Stimulated activated CD8-positive, alpha-beta memory T cell treated with anti-CD3 and anti-CD28 coated beads, Interleukin-7, amount 100 ng/mL, for 1 hour (primary cell): ENCODE results near the gene SUPT7L.
"Not testable (repeated sequence)": the region's sequence is repeated elsewhere in the genome, so short reads cannot be mapped to it uniquely, and the experiment has no call there.

Source experiments
- DNase-seq, 2 donors: peaks; one replicate each; pipeline ENCODE4 v3.0.0-alpha.2; 2020; ENCODE audit warnings: low read depth in 2 of 2

SUPT7L gene

GRCh38 chr2:27638709-27639108 lies 24.7 kb downstream of the SUPT7L start:
- no peak for DNase-seq

DNA sequence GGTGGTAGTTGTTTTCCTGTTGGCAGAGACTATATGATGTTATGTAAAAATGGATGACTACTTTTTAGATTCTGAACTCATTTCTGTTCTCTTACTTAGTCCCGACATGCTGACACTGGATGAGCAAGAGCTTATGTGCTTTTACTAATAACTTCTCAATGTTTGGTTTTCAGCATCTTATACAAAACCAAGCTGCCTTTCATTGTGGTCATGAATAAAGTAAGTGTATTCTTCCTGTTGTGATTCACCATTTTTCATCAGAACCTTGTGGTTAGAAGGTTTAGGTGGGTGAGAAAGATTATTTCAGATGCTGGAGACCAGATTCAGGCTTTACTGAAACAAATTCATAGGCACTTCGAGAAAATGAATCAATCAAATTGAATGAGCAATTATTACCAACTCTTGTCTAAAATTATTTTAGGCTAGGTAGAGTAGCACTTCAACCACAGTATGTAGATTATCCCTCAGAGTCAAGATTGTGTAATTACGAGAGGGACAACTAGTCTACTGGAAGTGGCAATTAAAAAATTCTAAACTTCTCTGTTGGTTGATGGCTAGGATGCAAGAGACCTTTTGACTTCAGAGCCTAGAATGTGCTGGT lies 25.3 kb downstream of the SUPT7L start:
- no peak for DNase-seq

DNA sequence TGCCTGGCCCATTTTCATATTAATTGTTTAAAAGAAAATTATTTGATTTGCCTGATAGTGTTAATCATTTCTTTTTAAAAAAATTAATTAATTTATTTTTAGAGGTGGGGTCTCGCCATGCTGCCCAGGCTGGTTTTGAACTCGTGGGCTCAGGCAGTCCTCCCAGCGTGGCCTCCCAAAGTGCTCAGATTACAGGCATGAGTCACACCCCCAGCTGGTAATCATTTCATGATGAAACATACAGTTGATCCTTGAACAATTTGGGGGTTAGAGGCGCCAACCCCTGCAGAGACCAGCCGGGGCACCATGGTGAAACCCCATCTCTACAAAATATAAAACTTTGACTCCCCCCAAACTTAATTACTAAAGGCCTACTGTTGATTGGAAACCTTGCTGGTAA lies 26.6 kb downstream of the SUPT7L start:
- DNase-seq = no peak

- no peak for DNase-seq
These were observed 29.1 kb downstream of the SUPT7L start for GRCh38 chr2:27634291-27634690.

DNA sequence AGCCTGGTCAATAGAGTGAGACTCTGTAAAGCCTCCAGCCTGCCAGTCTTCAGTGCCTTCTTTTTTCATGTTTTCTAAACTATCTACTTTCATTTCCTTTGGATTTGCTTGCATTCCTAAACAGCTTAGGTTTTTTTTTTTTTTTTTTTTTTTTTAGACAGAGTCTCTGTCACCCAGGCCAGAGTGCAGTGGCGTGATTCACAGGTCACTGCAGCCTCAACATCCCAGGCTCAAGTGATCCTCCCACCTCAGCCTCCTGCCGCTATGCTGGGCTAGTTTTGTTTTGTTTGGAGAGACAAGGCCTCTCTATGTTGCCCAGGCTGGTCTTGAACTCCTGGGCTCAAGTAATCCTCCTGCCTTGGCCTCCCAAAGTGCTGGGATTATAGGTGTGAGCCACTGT lies 33.2 kb downstream of the SUPT7L start:
- not testable (repeated sequence) for DNase-seq

GRCh38 chr2:27628767-27629709 lies 34.4 kb downstream of the SUPT7L start, which contains the start of the genes CCDC121 and GPN1:
Gene CCDC121 (minus strand): TSS chr2:27629012. CDS start chr2:27627799, 1,213 bp downstream.
Gene GPN1 (plus strand): TSS chr2:27629050. CDS start chr2:27629059, 9 bp downstream.
- DNase-seq = peak; percentile 89 to 91

- DNase-seq = no peak
These were observed 35.2 kb downstream of the SUPT7L start for GRCh38 chr2:27627963-27628766.

GRCh38 chr2:27626921-27627320 lies 36.5 kb downstream of the SUPT7L start:
- DNase-seq = not testable (repeated sequence)

- not testable (repeated sequence) for DNase-seq
These were observed 37.1 kb downstream of the SUPT7L start for GRCh38 chr2:27626323-27626722.

DNA sequence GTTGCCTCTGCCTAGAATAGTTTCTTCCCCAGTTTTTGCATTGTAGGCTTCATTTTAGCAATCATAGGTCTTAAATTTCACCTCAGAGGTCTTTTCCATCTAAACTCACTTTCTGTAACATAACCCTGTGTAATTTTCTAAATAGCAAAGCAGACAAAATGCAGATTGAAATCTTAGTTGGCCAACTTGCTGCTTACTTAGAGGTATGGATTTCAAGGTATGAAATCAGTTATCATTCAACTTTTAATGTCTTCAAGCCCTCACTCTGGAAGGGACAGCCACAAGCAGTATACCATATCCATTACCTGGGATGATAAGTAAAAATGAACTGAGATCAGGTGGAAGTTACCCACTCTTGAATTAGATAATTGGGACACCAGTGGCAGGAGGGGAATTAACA lies 38.5 kb downstream of the SUPT7L start:
- no peak for DNase-seq

DNA sequence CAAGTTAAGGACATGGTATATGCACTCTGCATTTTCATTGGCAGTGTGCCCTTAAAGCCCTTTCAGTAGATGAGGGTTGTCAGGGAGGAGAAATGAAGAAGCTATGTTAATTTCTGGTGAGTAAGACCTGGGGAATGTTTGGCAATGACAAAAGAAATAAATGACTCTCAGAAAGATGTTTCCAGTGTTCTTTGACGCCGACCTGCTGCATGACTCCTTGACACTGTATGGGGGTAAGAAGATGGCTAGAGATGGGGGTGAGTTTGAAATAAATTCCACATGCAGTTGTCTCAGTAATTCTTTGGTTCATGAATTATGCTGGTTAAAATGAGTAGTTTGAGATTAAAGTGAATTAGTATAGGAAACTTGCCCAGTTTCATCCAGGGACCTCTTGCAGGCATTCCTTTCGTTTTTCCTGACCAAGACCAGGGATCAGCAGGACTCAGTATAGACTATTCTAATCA lies 40.5 kb downstream of the SUPT7L start:
- DNase-seq = no peak

DNA sequence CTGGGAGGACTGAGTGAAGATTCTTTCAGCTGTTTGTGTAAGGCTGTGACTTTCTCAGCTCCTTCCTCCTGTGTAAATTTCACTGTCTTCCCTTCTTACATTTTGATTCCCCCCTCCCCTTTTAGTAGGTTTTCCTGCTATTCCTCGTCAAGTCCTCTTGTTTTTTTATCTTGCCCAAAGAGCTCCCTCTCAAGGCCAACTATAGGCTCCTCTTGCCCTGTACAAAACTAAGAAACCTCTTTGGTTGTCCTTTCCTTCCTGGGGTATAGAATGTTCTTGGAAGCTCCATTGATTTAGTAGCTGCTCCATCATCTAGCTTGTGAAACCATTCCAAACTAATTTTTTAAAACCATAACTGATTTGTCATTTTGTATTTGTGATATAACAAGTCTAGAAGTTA lies 41.9 kb downstream of the SUPT7L start:
- no peak for DNase-seq

DNA sequence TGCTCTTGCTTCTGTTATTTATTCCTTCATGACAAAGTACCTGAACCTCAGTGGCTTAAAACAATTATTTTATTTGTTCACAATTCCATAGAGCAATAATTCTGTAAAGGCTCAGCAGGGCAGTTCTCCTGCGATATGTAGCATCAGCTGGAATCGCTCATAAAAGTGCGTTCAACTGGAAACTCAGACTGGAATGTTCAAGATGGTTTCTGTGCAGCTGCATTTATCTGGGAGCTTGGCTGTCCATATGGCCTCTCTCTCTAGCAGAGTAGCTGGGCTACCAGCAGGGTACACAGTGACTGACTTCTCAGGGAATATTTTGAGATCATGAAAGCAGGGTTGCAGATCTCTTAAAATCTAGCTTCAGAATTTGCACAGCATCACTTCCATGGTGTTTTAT lies 48.1 kb downstream of the SUPT7L start:
- no peak for DNase-seq

DNA sequence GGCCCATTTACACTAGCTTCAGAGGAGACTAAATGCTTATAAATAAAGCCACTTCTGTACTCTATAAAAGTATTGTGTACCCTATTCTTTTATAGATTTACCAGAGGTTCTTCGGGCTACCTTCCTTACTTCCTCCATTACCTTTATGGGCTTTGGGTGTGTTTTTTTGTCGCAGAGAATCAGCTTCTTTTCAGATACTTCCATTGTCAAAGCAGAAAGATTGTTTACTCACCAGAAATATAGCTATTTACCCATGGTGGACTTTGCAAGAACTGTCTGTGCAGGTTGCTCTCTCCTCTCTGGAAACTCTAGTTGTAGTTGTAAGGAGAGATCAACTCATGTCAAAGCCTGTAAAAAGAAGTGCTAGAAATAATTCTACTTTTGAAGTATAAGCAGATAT lies 49.4 kb downstream of the SUPT7L start:
- DNase-seq = no peak

DNA sequence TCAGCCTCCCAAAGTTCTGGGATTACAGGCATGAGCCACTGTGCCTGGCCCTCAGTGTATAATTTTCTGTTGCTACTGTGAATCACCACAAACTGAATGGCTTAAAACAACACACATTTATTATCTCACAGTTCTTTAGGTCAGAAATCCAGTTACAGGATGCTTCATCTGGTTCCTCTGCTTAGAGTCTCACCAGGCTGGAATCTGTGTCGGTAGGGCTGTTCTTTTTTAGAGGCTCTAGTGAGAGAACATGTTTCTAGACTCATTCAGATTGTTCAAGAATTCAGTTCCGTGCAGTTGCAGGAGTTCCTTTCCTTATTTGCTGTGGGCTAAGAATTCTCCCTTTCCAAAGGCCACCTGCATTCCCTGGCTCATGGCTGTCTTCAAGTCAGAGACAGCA lies 56.8 kb downstream of the SUPT7L start:
- no peak for DNase-seq
